Activated CD8-positive, alpha-beta T cell treated with anti-CD3 and anti-CD28 coated beads, Interleukin-2, amount 10 ng/mL, durations not matched to agents 7 days and 5 days (primary cell): Measurements from ENCODE around the gene TET2. TPM values are rescaled to one million over a fixed set of nuclear protein-coding genes. Genes with fewer than 3 reads are reported as not detected.

Experiments used
- ATAC-seq: fragments of 150-1000 bp; cut with Tn5 transposase; one replicate; pipeline ENCODE4 v1.10.0; 2021; ENCODE audit warnings: moderate library complexity
- CTCF ChIA-PET: fragments of 350-600 bp; sonication (Branson Sonifier 250); formaldehyde crosslinking; loops from one replicate; lab custom pipeline; 2021; ENCODE audit warnings: antibody characterized with exemption; lab: Charles Lee
- POLR2A ChIA-PET: fragments of 350-600 bp; sonication (Branson Sonifier 250); formaldehyde crosslinking; loops from one replicate; lab custom pipeline; 2021; ENCODE audit warnings: antibody characterized with exemption; lab: Charles Lee
- DNase-seq: peaks from one replicate; pipeline ENCODE4 v3.0.0-alpha.2; 2020
- H3K27ac Mint-ChIP-seq: one replicate; pipeline ENCODE4 v1.8.0; 2021; ENCODE audit warnings: mild to moderate bottlenecking, mixed read lengths
- H3K27me3 Mint-ChIP-seq: one replicate; pipeline ENCODE4 v1.8.0; 2021; ENCODE audit warnings: low read depth, mixed read lengths
- H3K36me3 Mint-ChIP-seq: one replicate; pipeline ENCODE4 v1.8.0; 2021; ENCODE audit warnings: low read depth, mixed read lengths
- H3K4me1 Mint-ChIP-seq: one replicate; pipeline ENCODE4 v1.8.0; 2021; ENCODE audit warnings: low read depth, mixed read lengths
- H3K4me3 Mint-ChIP-seq: one replicate; pipeline ENCODE4 v1.8.0; 2021; ENCODE audit warnings: mild to moderate bottlenecking, mixed read lengths
- H3K9me3 Mint-ChIP-seq: one replicate; pipeline ENCODE4 v1.8.0; 2022; ENCODE audit warnings: mixed read lengths; ENCODE audit not compliant: insufficient read depth
- total RNA-seq, 2 experiments: library from RNA; stranded (reverse); gene quantifications; one replicate each; pipeline ENCODE4 v1.2.3, GENCODE V29; 2021

TET2 gene
- total RNA-seq, 2 experiments from 2014 or later: 28.4 to 29.3 TPM

DNA sequence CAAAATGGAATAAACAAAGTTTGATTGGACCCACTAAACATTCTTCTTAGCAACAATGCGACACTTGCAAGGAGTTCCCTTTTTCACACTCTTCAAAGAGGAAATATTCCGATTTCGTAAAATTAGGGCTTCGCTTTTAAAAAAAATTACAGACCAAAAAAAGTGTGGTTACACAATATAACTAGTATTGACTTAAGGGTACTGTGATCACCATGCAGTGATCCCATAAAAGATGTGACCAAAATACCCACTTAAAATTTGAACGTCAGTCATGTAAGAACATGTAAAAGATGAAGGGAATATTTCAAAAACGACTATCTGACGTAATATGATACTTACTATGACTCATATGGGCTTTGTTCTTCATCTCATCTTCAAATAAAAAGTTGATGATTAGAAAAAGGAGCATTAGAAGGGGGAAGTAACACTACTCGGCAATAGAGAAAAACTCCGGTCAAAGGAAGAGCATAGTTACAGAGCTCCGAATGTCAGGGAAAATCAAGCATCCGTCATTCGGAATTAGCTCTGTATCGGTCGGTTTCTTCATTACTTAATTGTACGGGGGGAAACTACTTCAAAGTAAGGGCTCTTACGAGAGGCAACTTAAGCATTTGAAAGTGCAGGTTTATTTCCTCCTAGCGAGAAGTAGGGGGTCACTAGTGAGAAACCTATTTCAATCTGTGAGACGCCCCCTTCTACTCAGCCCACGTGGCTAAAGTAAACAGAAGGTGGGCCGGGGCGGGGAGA, 1.3 kb upstream of the TET2 start:
- Mint-ChIP-seq H3K27ac (peak overlapping the region; percentile 88), H3K4me1 (peaks cover 33% of the 10 kb centered on the region), H3K9me3 (no peaks in the 10 kb centered on the region), H3K4me3 (peak overlapping the region; percentile 90), H3K36me3 (peaks cover 8% of the 10 kb centered on the region), H3K27me3 (no peaks in the 10 kb centered on the region)
- CTCF ChIA-PET: interaction anchor here (1.0 kb wide), 1 partner anchor 327 kb away, joined by 4 read pairs; no protein-coding TSS in a partner anchor
- no peak for DNase-seq
- POLR2A ChIA-PET: interaction anchor here (1.5 kb wide), 1 partner anchor 328 kb away, joined by 5 read pairs; the partner anchor contains the start of gene PPA2
- no peak for ATAC-seq

DNA sequence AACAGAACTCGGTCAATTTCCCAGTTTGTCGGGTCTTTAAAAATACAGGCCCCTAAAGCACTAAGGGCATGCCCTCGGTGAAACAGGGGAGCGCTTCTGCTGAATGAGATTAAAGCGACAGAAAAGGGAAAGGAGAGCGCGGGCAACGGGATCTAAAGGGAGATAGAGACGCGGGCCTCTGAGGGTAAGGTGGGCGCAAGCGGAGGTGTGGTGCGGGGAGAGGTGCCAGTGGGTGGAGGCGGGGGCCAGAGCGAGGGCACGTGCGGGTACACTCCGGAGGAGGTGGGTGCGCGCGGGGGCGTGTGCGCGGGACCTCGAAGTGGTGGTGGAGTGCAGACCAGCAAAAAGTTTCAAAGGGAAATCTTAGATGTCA, 787 bp upstream of the TET2 start:
- Mint-ChIP-seq H3K4me1 (peaks cover 36% of the 10 kb centered on the region), H3K4me3 (peak overlapping the region; percentile 90), H3K36me3 (peaks cover 11% of the 10 kb centered on the region), H3K27me3 (no peaks in the 10 kb centered on the region), H3K9me3 (no peaks in the 10 kb centered on the region), H3K27ac (peak overlapping the region; percentile 88)
- ChIA-PET CTCF (interaction anchor here (1.0 kb wide), 1 partner anchor 326 kb away, joined by 4 read pairs; no protein-coding TSS in a partner anchor), POLR2A (interaction anchor here (1.4 to 1.8 kb wide), 3 partner anchors 7 to 327 kb away, joined by 4 to 7 read pairs (median 7); no protein-coding TSS in a partner anchor)
- ATAC-seq: peak; percentile 45
- DNase-seq: peak; percentile 54

DNA sequence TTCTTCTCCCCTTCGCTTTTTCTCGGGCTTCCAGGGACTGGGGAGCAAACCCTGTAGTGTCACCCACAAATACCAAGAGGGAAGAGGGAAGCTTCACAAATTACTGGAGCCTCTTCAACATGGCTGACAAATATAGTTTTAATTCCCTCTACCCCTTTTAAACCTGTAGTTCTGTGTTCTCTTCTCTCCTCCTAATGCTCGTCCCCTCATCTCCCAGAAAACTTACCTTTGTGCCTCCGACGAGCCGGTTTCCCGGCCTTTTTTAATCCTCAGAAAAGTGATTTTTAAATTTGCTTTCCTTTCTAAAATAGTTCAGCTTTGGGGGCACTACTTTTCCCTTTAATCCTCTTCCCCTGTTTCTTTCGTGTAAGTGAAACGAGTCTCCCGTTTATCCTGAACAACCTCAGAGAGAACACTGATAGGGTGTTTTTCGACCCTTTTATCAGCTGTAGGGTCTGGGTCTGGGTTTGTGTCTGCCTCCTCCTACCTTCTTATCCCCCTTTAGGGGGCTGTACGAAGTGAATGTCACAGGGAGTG, 408 bp downstream of the TET2 start:
- Mint-ChIP-seq H3K9me3 (no peaks in the 10 kb centered on the region), H3K27me3 (no peaks in the 10 kb centered on the region), H3K4me3 (peak overlapping the region; percentile 99), H3K4me1 (peaks cover 33% of the 10 kb centered on the region), H3K27ac (peak overlapping the region; percentile 100), H3K36me3 (peaks cover 11% of the 10 kb centered on the region)
- DNase-seq (no peak), ATAC-seq (peak; percentile 24)
- ChIA-PET POLR2A (interaction anchor here (0.5 to 1.8 kb wide), 13 partner anchors 9 to 327 kb away, joined by 3 to 7 read pairs (median 4); partner anchors contain the start of gene PPA2), CTCF (interaction anchor here (0.7 to 2.0 kb wide), 4 partner anchors 13 to 327 kb away, joined by 3 to 12 read pairs (median 4); partner anchors contain the start of gene PPA2)

DNA sequence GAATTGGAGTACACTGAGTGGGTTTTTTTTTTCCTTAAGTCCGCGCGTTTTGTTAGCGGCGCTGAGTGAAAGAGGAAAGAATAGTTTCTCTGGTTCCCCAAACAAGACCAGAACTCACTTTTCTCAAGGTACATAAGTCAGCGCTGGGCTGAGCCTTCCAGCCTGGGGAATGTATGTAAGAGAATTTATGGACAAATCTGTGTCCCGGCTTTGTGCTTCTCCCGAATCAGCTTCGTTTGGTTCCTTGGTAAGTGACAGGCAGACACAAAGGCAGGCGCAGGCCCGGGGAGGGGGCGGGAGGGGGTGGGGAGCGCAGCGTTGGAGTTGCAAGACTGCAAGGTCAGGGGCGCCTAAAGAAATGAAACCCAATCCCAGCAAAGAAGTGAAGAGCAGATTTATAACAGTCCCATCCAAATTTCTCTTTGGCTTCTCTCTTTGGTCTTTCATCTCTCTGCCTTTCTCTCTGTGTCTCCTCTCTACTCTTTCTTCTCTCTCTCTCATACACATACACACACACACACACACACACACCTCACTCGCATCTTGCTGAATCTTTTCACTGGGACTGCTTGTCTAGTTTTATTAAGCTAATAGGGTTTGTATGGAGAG, 981 bp downstream of the TET2 start:
- Mint-ChIP-seq H3K36me3 (peaks cover 11% of the 10 kb centered on the region), H3K4me1 (peaks cover 33% of the 10 kb centered on the region), H3K9me3 (no peaks in the 10 kb centered on the region), H3K27ac (peak overlapping the region; percentile 100), H3K4me3 (peak overlapping the region; percentile 99), H3K27me3 (no peaks in the 10 kb centered on the region)
- POLR2A ChIA-PET: interaction anchor here (0.5 to 1.8 kb wide), 13 partner anchors 8 to 327 kb away, joined by 3 to 7 read pairs (median 4); partner anchors contain the start of gene PPA2
- DNase-seq (peak; percentile 42), ATAC-seq (no peak)
- CTCF ChIA-PET: interaction anchor here (0.7 to 2.0 kb wide), 5 partner anchors 12 to 326 kb away, joined by 3 to 12 read pairs (median 3); partner anchors contain the start of gene PPA2

DNA sequence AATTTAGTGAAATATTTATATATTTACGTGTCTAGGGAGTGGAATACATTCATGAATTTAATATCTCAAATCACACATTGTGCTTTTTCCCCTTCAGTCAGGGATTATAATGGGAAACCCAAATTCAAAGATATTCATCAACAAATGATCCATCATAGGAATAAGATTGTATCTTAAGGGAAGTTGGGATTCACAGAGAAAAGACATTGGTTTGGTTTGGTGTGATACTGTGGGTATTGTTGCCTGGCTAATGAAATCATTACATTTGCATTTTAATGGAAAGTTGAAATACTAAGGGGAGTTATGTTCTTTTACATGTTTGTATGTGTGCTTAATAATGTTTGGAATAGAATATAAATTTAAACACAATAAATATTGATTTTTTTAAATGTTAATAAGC, 1.7 kb downstream of the TET2 start:
- H3K4me1 Mint-ChIP-seq: peaks cover 33% of the 10 kb centered on the region
- peak overlapping the region; percentile 99 for H3K4me3 Mint-ChIP-seq
- ChIA-PET CTCF (interaction anchor here (0.7 to 2.0 kb wide), 2 partner anchors 158 to 326 kb away, joined by 3 to 12 read pairs; partner anchors contain the start of gene PPA2), POLR2A (no interaction called here)
- H3K36me3 Mint-ChIP-seq: peaks cover 11% of the 10 kb centered on the region
- no peaks in the 10 kb centered on the region for H3K9me3 Mint-ChIP-seq
- ATAC-seq: no peak
- DNase-seq: no peak
- H3K27ac Mint-ChIP-seq: no peak overlapping the region
- H3K27me3 Mint-ChIP-seq: no peaks in the 10 kb centered on the region

DNA sequence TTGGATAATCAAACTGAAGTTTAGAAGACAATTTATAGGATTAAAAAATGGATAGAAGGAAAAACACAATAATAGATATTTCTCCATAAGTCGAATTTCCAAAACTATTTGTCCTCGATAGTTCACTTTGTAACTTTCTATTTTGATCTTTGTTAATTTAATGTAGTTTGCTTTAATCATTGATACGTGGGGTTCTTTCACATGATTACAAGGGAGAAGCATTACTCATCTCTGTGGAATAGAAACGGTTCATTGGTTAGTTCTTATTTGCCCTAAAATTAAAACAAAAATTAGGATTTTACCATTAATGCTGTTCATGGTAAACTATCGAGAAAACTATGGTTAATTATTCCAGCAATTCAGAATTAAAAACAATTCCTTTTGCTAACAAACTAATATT, 2.1 kb downstream of the TET2 start:
- ChIA-PET POLR2A (no interaction called here), CTCF (interaction anchor here (1.0 kb wide), 1 partner anchor 325 kb away, joined by 3 read pairs; the partner anchor contains the start of gene PPA2)
- no peaks in the 10 kb centered on the region for H3K9me3 Mint-ChIP-seq
- H3K36me3 Mint-ChIP-seq: peaks cover 11% of the 10 kb centered on the region
- peak overlapping the region; percentile 56 for H3K4me3 Mint-ChIP-seq
- H3K27me3 Mint-ChIP-seq: no peaks in the 10 kb centered on the region
- peaks cover 33% of the 10 kb centered on the region for H3K4me1 Mint-ChIP-seq
- DNase-seq (no peak), ATAC-seq (no peak)
- no peak overlapping the region for H3K27ac Mint-ChIP-seq

DNA sequence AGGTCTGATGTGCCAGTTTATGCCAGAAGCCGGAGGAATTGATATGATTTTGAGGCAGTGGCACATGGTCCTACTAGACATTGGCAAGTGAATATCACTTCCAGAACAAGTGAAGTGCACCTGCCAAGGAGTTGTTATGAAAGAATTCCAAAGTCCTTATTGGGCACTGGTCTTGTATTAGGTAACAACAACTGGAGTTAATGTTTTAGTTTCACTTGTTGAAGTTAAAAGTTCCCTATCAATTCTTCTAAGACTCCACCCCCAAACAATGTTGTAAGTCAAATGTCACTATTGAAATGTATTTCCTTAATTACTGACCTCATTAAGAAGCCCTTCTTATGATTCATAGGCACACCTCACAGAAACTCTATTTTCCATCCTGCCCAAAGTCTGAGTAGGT, 3.1 kb downstream of the TET2 start:
- Mint-ChIP-seq H3K9me3 (no peaks in the 10 kb centered on the region), H3K36me3 (peaks cover 11% of the 10 kb centered on the region), H3K27me3 (no peaks in the 10 kb centered on the region), H3K4me3 (no peak overlapping the region), H3K27ac (no peak overlapping the region), H3K4me1 (peaks cover 39% of the 10 kb centered on the region)
- ATAC-seq: no peak
- no peak for DNase-seq
- POLR2A ChIA-PET: no interaction called here
- CTCF ChIA-PET: interaction anchor here (1.0 kb wide), 1 partner anchor 324 kb away, joined by 3 read pairs; the partner anchor contains the start of gene PPA2

DNA sequence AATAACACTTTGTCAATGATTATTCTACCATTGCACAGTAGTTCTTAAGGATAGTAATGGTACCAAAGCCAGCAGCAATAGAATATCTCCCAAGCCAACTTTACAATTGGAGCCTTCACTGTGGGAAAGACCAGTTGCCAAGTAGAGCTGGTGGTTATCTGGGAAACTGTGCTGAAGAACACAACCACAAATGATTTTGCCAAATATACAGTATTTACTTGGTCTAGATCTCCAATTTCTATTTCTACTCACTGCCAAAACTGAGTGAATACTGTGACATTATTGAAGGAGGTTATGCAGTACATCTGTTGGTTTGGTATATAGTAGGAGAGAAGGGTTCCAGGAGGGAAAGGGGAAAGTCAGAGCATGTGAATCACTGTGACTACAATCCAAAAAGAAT, 3.8 kb downstream of the TET2 start:
- ChIA-PET CTCF (no interaction called here), POLR2A (no interaction called here)
- no peaks in the 10 kb centered on the region for H3K27me3 Mint-ChIP-seq
- H3K4me3 Mint-ChIP-seq: no peak overlapping the region
- H3K4me1 Mint-ChIP-seq: peaks cover 37% of the 10 kb centered on the region
- DNase-seq (no peak), ATAC-seq (no peak)
- no peak overlapping the region for H3K27ac Mint-ChIP-seq
- H3K36me3 Mint-ChIP-seq: peaks cover 15% of the 10 kb centered on the region
- H3K9me3 Mint-ChIP-seq: no peaks in the 10 kb centered on the region

DNA sequence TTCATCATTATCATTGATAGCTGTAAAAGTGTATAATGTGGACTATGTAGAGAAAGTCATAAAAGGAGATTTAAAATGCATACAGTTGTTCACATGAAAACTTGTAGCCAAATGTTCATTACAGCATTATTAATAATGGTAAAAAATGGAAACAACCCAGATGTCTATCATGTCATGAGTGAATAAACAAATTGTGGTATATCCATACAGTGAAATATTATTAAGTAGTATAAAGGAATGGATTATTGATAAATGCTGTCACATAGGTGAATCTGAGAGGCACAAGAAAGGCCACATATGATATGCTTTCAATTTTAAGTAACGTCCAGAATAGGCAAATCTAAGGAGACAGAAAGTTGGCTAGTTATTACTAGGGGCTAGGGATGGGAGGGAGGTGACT, 7.1 kb downstream of the TET2 start:
- Mint-ChIP-seq H3K4me3 (no peak overlapping the region), H3K27me3 (no peaks in the 10 kb centered on the region), H3K9me3 (no peaks in the 10 kb centered on the region), H3K27ac (no peak overlapping the region), H3K36me3 (peaks cover 11% of the 10 kb centered on the region), H3K4me1 (peaks cover 29% of the 10 kb centered on the region)
- CTCF ChIA-PET: no interaction called here
- DNase-seq: no peak
- ATAC-seq: no peak
- POLR2A ChIA-PET: no interaction called here

DNA sequence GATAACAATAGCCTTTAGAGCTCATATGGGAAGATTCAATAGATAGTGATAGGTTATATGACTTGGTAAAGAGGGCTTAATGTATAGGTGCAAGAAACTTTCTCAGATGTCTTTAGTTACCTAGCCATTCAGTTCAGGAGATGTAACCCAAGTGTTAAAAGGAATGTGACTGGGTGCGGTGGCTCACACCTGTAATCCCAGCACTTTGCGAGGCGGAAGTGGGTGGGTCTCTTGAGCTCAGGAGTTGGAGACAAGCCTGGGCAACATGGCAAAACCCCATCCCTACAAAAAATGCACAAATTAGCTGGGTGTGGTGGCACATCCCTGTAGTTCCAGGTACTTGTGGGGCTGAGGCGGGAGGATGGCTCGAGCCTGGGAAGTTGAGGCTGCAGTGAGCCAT, 7.9 kb downstream of the TET2 start:
- ATAC-seq (no peak), DNase-seq (no peak)
- H3K9me3 Mint-ChIP-seq: no peaks in the 10 kb centered on the region
- H3K36me3 Mint-ChIP-seq: peaks cover 14% of the 10 kb centered on the region
- no peaks in the 10 kb centered on the region for H3K27me3 Mint-ChIP-seq
- H3K27ac Mint-ChIP-seq: no peak overlapping the region
- ChIA-PET POLR2A (no interaction called here), CTCF (no interaction called here)
- peaks cover 21% of the 10 kb centered on the region for H3K4me1 Mint-ChIP-seq
- H3K4me3 Mint-ChIP-seq: no peak overlapping the region

DNA sequence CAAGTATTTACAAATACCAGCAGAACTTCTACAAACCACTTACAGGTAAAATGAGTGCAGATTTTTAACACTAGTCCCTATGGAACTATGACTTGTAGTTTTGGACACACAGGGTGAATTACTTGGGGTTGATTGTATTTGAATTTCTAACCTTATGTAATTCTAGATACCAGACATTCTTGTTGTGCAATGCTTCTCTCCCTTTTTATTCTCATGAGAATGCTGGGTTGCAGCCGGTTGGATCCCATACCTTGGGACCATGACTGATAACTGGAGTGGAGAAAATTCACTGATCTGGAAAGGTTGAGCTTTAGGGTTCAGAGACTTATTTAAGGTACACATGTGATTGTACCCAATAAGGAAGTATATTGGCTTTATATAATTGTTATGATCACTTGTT, 8.8 kb downstream of the TET2 start:
- Mint-ChIP-seq H3K9me3 (no peaks in the 10 kb centered on the region), H3K4me1 (peaks cover 16% of the 10 kb centered on the region), H3K27ac (no peak overlapping the region), H3K36me3 (peaks cover 16% of the 10 kb centered on the region), H3K27me3 (no peaks in the 10 kb centered on the region), H3K4me3 (no peak overlapping the region)
- ATAC-seq: no peak
- POLR2A ChIA-PET: interaction anchor here (0.6 to 0.7 kb wide), 3 partner anchors 8 to 204 kb away, joined by 3 to 5 read pairs (median 3); no protein-coding TSS in a partner anchor
- DNase-seq: no peak
- CTCF ChIA-PET: no interaction called here
